HG03571 (cell line): ENCODE results near the gene GALNT2.

Experiments used
- ATAC-seq: cut with Tn5 transposase; IDR thresholded peaks from one replicate; pipeline ENCODE4 v1.9.1; 2021; ENCODE audit not compliant: unreplicated experiment

Gene GALNT2

GRCh38 chr1:230204842-230205241 is 137.8 kb downstream of the GALNT2 start:
- ATAC-seq = no peak

- no peak for ATAC-seq
Measured at GRCh38 chr1:230205719-230206198, 138.7 kb downstream of the GALNT2 start.

- ATAC-seq = no peak
Measured at GRCh38 chr1:230206207-230206606, 139.2 kb downstream of the GALNT2 start.

- ATAC-seq = no peak
Measured at GRCh38 chr1:230206976-230207375, 139.9 kb downstream of the GALNT2 start.

- ATAC-seq = no peak
Measured at GRCh38 chr1:230207598-230207997, 140.6 kb downstream of the GALNT2 start.

- ATAC-seq = peak; percentile 34
Measured at GRCh38 chr1:230208619-230209261, 141.7 kb downstream of the GALNT2 start.

- no peak for ATAC-seq
Measured at GRCh38 chr1:230210326-230210980, 143.4 kb downstream of the GALNT2 start.

GRCh38 chr1:230210981-230211336 is 143.9 kb downstream of the GALNT2 start:
- no peak for ATAC-seq

- ATAC-seq = no peak
Measured at GRCh38 chr1:230211436-230212145, 144.6 kb downstream of the GALNT2 start.

GRCh38 chr1:230212405-230212936 is 145.4 kb downstream of the GALNT2 start:
- peak; percentile 51 for ATAC-seq

GRCh38 chr1:230215031-230215430 is 148.0 kb downstream of the GALNT2 start:
- no peak for ATAC-seq

- no peak for ATAC-seq
Measured at GRCh38 chr1:230215529-230215928, 148.5 kb downstream of the GALNT2 start.

- ATAC-seq = no peak
Measured at GRCh38 chr1:230216896-230217295, 149.9 kb downstream of the GALNT2 start.

- ATAC-seq = no peak
Measured at GRCh38 chr1:230218667-230219066, 151.6 kb downstream of the GALNT2 start.

- ATAC-seq = no peak
Measured at GRCh38 chr1:230219174-230220067, 152.4 kb downstream of the GALNT2 start.

- no peak for ATAC-seq
Measured at GRCh38 chr1:230220478-230220877, 153.4 kb downstream of the GALNT2 start.

- no peak for ATAC-seq
Measured at GRCh38 chr1:230220907-230221306, 153.9 kb downstream of the GALNT2 start.

GRCh38 chr1:230222678-230223077 is 155.6 kb downstream of the GALNT2 start:
- ATAC-seq = no peak

- ATAC-seq = no peak
Measured at GRCh38 chr1:230224101-230224960, 157.3 kb downstream of the GALNT2 start.
